H9 (cell line): ENCODE data around the gene ALOX15B. TPM values are rescaled to one million over a fixed set of nuclear protein-coding genes. Genes with fewer than 3 reads are reported as not detected.

ENCODE experiments used
- DNase-seq: peaks from one replicate; pipeline ENCODE4 v3.0.0-alpha.2; 2017
- H2AFZ ChIP-seq: one replicate; pipeline ENCODE4 v1.6.1; 2013; ENCODE audit warnings: mild to moderate bottlenecking, low read length, control low read depth, moderate library complexity
- H2AK5ac ChIP-seq: 2 replicates; pipeline ENCODE4 v1.6.1; 2013; ENCODE audit warnings: low read length, control low read depth, mixed read lengths; ENCODE audit not compliant: insufficient read length
- H2BK120ac ChIP-seq: one replicate; pipeline ENCODE4 v1.6.1; 2013; ENCODE audit warnings: low read depth, mild to moderate bottlenecking, low read length, control low read depth, inconsistent platforms; ENCODE audit not compliant: poor library complexity, severe bottlenecking
- H2BK12ac ChIP-seq: 2 replicates; pipeline ENCODE4 v1.6.1; 2013; ENCODE audit warnings: low read length, control low read depth, mixed read lengths, low read depth; ENCODE audit not compliant: insufficient read length
- H2BK15ac ChIP-seq: 2 replicates; pipeline ENCODE4 v1.6.1; 2013; ENCODE audit warnings: low read depth, low read length, control low read depth
- H2BK20ac ChIP-seq: one replicate; pipeline ENCODE4 v1.6.1; 2013; ENCODE audit warnings: low read depth, mild to moderate bottlenecking, low read length, control low read depth, inconsistent platforms; ENCODE audit not compliant: poor library complexity, severe bottlenecking
- H2BK5ac ChIP-seq: 2 replicates; pipeline ENCODE4 v1.6.1; 2013; ENCODE audit warnings: low read length, control low read depth, mixed read lengths; ENCODE audit not compliant: insufficient read length
- H3K14ac ChIP-seq: 2 replicates; pipeline ENCODE4 v1.6.1; 2013; ENCODE audit warnings: low read length, control low read depth; ENCODE audit not compliant: insufficient read depth
- H3K18ac ChIP-seq: 2 replicates; pipeline ENCODE4 v1.6.1; 2013; ENCODE audit warnings: low read depth, mild to moderate bottlenecking, mixed read lengths, low read length, control low read depth; ENCODE audit not compliant: insufficient read length
- H3K23ac ChIP-seq: 2 replicates; pipeline ENCODE4 v1.6.1; 2013; ENCODE audit warnings: low read length, control low read depth, mixed read lengths, low read depth; ENCODE audit not compliant: insufficient read length
- H3K23me2 ChIP-seq: 2 replicates; pipeline ENCODE4 v1.6.1; 2013; ENCODE audit warnings: low read depth, mild to moderate bottlenecking, mixed read lengths, low read length, control low read depth; ENCODE audit not compliant: insufficient read length, poor library complexity, severe bottlenecking
- H3K27ac ChIP-seq: 2 replicates; pipeline ENCODE4 v1.5.1; 2013; ENCODE audit warnings: low read length, control low read depth, mixed read lengths, low read depth; ENCODE audit not compliant: insufficient read length
- H3K27me3 ChIP-seq: 2 replicates; pipeline ENCODE4 v1.6.1; 2013; ENCODE audit warnings: low read length, control low read depth, inconsistent platforms; ENCODE audit not compliant: insufficient read depth
- H3K4ac ChIP-seq: 2 replicates; pipeline ENCODE4 v1.6.1; 2013; ENCODE audit warnings: low read depth, mild to moderate bottlenecking, control low read depth, inconsistent platforms, low read length, moderate library complexity
- H3K4me1 ChIP-seq: 2 replicates; pipeline ENCODE4 v1.6.1; 2013; ENCODE audit warnings: low read length, control low read depth, inconsistent platforms; ENCODE audit not compliant: insufficient read depth
- H3K4me2 ChIP-seq: 2 replicates; pipeline ENCODE4 v1.6.1; 2013; ENCODE audit warnings: low read length, control low read depth, mixed read lengths; ENCODE audit not compliant: insufficient read length, insufficient read depth
- H3K56ac ChIP-seq: 2 replicates; pipeline ENCODE4 v1.6.1; 2013; ENCODE audit warnings: low read depth, mild to moderate bottlenecking, mixed read lengths, low read length, control low read depth; ENCODE audit not compliant: insufficient read length
- H3K79me1 ChIP-seq: 2 replicates; pipeline ENCODE4 v1.6.1; 2013; ENCODE audit warnings: low read depth, mild to moderate bottlenecking, moderate library complexity, low read length, control low read depth, inconsistent platforms; ENCODE audit not compliant: insufficient read depth, poor library complexity, severe bottlenecking
- H3K79me2 ChIP-seq: 2 replicates; pipeline ENCODE4 v1.6.1; 2013; ENCODE audit warnings: low read length, control low read depth, inconsistent platforms; ENCODE audit not compliant: insufficient read depth
- H3K9ac ChIP-seq: 2 replicates; pipeline ENCODE4 v1.6.1; 2013; ENCODE audit warnings: low read length, control low read depth, mixed read lengths; ENCODE audit not compliant: insufficient read length; ENCODE audit errors: extremely low read depth
- H3K9me3 ChIP-seq: one replicate; pipeline ENCODE4 v1.6.1; 2013; ENCODE audit warnings: low read depth, low read length, inconsistent platforms; ENCODE audit not compliant: control insufficient read depth
- H3T11ph ChIP-seq: one replicate; pipeline ENCODE4 v1.6.1; 2013; ENCODE audit warnings: mild to moderate bottlenecking, low read length, control low read depth, inconsistent platforms
- H4K20me1 ChIP-seq: one replicate; pipeline ENCODE4 v1.6.1; 2013; ENCODE audit not compliant: control insufficient read depth, insufficient read length, insufficient read depth
- H4K5ac ChIP-seq: 2 replicates; pipeline ENCODE4 v1.6.1; 2013; ENCODE audit warnings: low read depth, mild to moderate bottlenecking, mixed read lengths, low read length, control low read depth; ENCODE audit not compliant: insufficient read length
- H4K8ac ChIP-seq: replicated peaks from 2 replicates; pipeline ENCODE4 v1.6.1; 2013; ENCODE audit warnings: low read length, control low read depth, mixed read lengths, low read depth; ENCODE audit not compliant: insufficient read length
- H4K91ac ChIP-seq: 2 replicates; pipeline ENCODE4 v1.6.1; 2013; ENCODE audit warnings: low read depth, mild to moderate bottlenecking, moderate library complexity, mixed read lengths, low read length, control low read depth; ENCODE audit not compliant: insufficient read length
- H3K27ac Mint-ChIP-seq, 3 experiments: 2 replicates in 2 of 3; 3 replicates in 1 of 3; pipeline ENCODE4 v1.8.0; 2020 to 2021; ENCODE audit warnings: mixed read lengths in 3 of 3, mild to moderate bottlenecking in 1 of 3, moderate library complexity in 1 of 3
- H3K27me3 Mint-ChIP-seq: 2 replicates; pipeline ENCODE4 v1.8.0; 2021; ENCODE audit warnings: low read depth, mild to moderate bottlenecking, moderate library complexity, mixed read lengths
- H3K36me3 Mint-ChIP-seq, 3 experiments: 2 replicates in 2 of 3; 3 replicates in 1 of 3; pipeline ENCODE4 v1.8.0; 2020 to 2021; ENCODE audit warnings: low read depth in 3 of 3, mixed read lengths in 3 of 3; ENCODE audit not compliant: insufficient read depth in 1 of 3
- H3K4me1 Mint-ChIP-seq, 2 experiments: 2 replicates each; pipeline ENCODE4 v1.8.0; 2020; ENCODE audit warnings: mixed read lengths in 2 of 2
- H3K4me3 Mint-ChIP-seq, 2 experiments: 2 replicates in 1 of 2; 3 replicates in 1 of 2; pipeline ENCODE4 v1.8.0; 2020 to 2021; ENCODE audit warnings: mild to moderate bottlenecking in 2 of 2, mixed read lengths in 2 of 2, moderate library complexity in 1 of 2
- H3K9me3 Mint-ChIP-seq, 2 experiments: 2 replicates in 1 of 2; 3 replicates in 1 of 2; pipeline ENCODE4 v1.8.0; 2020; ENCODE audit warnings: mild to moderate bottlenecking in 2 of 2, mixed read lengths in 2 of 2, moderate library complexity in 1 of 2
- WGBS: extraction: QIAGEN DNeasy Blood & Tissue Kit; methylation state at CpG from one replicate; pipeline ENCODE4 v1.1.7; 2013; ENCODE audit warnings: missing lambda C conversion rate, low lambda C conversion rate, mixed read lengths; ENCODE audit not compliant: insufficient read length; ENCODE audit errors: extremely low coverage; 5-methylcytosine and 5-hydroxymethylcytosine counted together
- total RNA-seq: library from RNA; stranded (reverse); gene quantifications from 2 replicates; pipeline ENCODE4 v1.2.1, GENCODE V29; 2021
- TF ChIP-seq, protein P1 (sequence below): fragments of 200-600 bp; sonication (generic); conservative IDR thresholded peaks from 3 replicates; pipeline ENCODE4 v1.8.0; 2021; ENCODE audit warnings: antibody characterized with exemption, mild to moderate bottlenecking

Gene ALOX15B
- total RNA-seq, 1 experiment from 2014 or later = not detected

DNA sequence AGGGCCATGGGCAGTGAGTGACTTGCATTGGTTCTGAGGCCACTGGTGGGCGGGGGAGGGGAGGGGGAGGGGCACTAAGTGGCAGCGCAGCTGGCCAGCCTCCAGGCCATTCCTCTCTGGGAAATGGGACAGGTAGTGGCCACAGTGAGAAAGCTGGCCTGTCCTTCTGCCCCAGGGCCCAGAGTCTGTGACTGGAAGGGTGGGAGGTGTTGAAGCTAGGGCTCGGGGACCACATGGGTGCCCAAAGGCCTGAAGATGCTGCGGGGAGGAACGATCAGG, 49.0 kb downstream of the ALOX15B start:
- Histone ChIP-seq H2BK5ac (no peak overlapping the region), H3K23ac (no peak overlapping the region), H3K23me2 (no peaks in the 10 kb centered on the region), H3K4me1 (no peaks in the 10 kb centered on the region; the same call in 1 of the 2 replicates), H3K27me3 (no peaks in the 10 kb centered on the region), H3K18ac (no peak overlapping the region), H3K56ac (no peak overlapping the region), H3K4ac (no peak overlapping the region), H2AK5ac (no peak overlapping the region), H4K8ac (no peak overlapping the region), H3T11ph (no peak overlapping the region), H2BK12ac (no peak overlapping the region), H2BK120ac (no peak overlapping the region), H2AFZ (no peak overlapping the region), H3K79me1 (no peaks in the 10 kb centered on the region), H3K9ac (no peak overlapping the region), H3K27ac (no peak overlapping the region), H4K20me1 (no peaks in the 10 kb centered on the region), H3K9me3 (no peaks in the 10 kb centered on the region), H3K4me2 (no peak overlapping the region), H2BK20ac (no peak overlapping the region), H4K91ac (no peak overlapping the region), H4K5ac (no peak overlapping the region), H2BK15ac (no peak overlapping the region), H3K79me2 (no peaks in the 10 kb centered on the region), H3K14ac (no peak overlapping the region)
- H3K4me3 Mint-ChIP-seq = no peak overlapping the region
- TF ChIP-seq, protein P1, sequence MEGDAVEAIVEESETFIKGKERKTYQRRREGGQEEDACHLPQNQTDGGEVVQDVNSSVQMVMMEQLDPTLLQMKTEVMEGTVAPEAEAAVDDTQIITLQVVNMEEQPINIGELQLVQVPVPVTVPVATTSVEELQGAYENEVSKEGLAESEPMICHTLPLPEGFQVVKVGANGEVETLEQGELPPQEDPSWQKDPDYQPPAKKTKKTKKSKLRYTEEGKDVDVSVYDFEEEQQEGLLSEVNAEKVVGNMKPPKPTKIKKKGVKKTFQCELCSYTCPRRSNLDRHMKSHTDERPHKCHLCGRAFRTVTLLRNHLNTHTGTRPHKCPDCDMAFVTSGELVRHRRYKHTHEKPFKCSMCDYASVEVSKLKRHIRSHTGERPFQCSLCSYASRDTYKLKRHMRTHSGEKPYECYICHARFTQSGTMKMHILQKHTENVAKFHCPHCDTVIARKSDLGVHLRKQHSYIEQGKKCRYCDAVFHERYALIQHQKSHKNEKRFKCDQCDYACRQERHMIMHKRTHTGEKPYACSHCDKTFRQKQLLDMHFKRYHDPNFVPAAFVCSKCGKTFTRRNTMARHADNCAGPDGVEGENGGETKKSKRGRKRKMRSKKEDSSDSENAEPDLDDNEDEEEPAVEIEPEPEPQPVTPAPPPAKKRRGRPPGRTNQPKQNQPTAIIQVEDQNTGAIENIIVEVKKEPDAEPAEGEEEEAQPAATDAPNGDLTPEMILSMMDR = no peak
- H3K36me3 Mint-ChIP-seq = no peaks in the 10 kb centered on the region; a peak in 1 of 7 replicates
- H3K27me3 Mint-ChIP-seq = peaks cover 54% of the 10 kb centered on the region
- DNase-seq = peak; percentile 61
- peaks cover 15 to 17% of the 10 kb centered on the region in 2 experiments for H3K4me1 Mint-ChIP-seq
- no peak overlapping the region for H3K27ac Mint-ChIP-seq
- no CpG with 5 or more reads among the region's 5 CpGs for WGBS
- no peaks in the 10 kb centered on the region; a peak in 2 of 5 replicates for H3K9me3 Mint-ChIP-seq
